ENCODE results near the gene BEST2.
A peak's percentile ranks its signal among the peaks of the same experiment; 100 is the strongest.

BEST2 gene

GRCh38 chr19:12802267-12803106 lies 50.9 kb downstream of the BEST2 start:
- DNase-seq = no peak

- no peak for DNase-seq
These were observed 52.5 kb downstream of the BEST2 start for GRCh38 chr19:12804051-12804450.

- peak; percentile 55 for DNase-seq
These were observed 54.9 kb downstream of the BEST2 start, which contains the start of gene RNASEH2A for GRCh38 chr19:12806242-12807081. RNASEH2A (plus strand) TSS chr19:12806584; CDS start chr19:12806674, 90 bp downstream.

Measured in NCI-H1694 (cell line).